ENCODE data around the gene SSX5. TPM values are rescaled to one million over a fixed set of nuclear protein-coding genes. Genes with fewer than 3 reads are reported as not detected.
"Not testable (repeated sequence)": the region's sequence is repeated elsewhere in the genome, so short reads cannot be mapped to it uniquely, and the experiment has no call there.

The SSX5 gene
- not detected for total RNA-seq

- Mint-ChIP-seq H3K36me3 (no peaks in the 10 kb centered on the region), H3K4me3 (no peak within 1 kb of the TSS), H3K9me3 (no peaks in the 10 kb centered on the region), H3K27me3 (no peaks in the 10 kb centered on the region), H3K4me1 (no peaks in the 10 kb centered on the region), H3K27ac (no peak within 1 kb of the TSS)
- DNase-seq: no peak
- POLR2A ChIA-PET: no interaction called here
- no peak for ATAC-seq (ENCODE audit: low read depth)
Measured at GRCh38 chrX:48196745-48197201, at the start of gene SSX5. Gene SSX5, minus strand, starts transcription at chrX:48196795. Its CDS starts 1,437 bp downstream, at chrX:48195358.

GRCh38 chrX:48224196-48224595, 27.6 kb upstream of the SSX5 start:
- POLR2A ChIA-PET; H3K27ac Mint-ChIP-seq; H3K27me3 Mint-ChIP-seq; ATAC-seq (ENCODE audit: low read depth); H3K4me3 Mint-ChIP-seq; DNase-seq; H3K36me3 Mint-ChIP-seq; H3K9me3 Mint-ChIP-seq; H3K4me1 Mint-ChIP-seq: not testable (repeated sequence)

GRCh38 chrX:48214341-48214740, 17.7 kb upstream of the SSX5 start:
- H3K36me3 Mint-ChIP-seq; H3K9me3 Mint-ChIP-seq; POLR2A ChIA-PET; H3K4me3 Mint-ChIP-seq; H3K4me1 Mint-ChIP-seq; DNase-seq; ATAC-seq (ENCODE audit: low read depth); H3K27ac Mint-ChIP-seq; H3K27me3 Mint-ChIP-seq: not testable (repeated sequence)

GRCh38 chrX:48190024-48190423, 6.6 kb downstream of the SSX5 start:
- H3K27me3 Mint-ChIP-seq; H3K27ac Mint-ChIP-seq; H3K36me3 Mint-ChIP-seq; H3K4me3 Mint-ChIP-seq; H3K9me3 Mint-ChIP-seq; H3K4me1 Mint-ChIP-seq; ATAC-seq (ENCODE audit: low read depth); DNase-seq; POLR2A ChIA-PET: not testable (repeated sequence)

GRCh38 chrX:48181882-48182281, 14.7 kb downstream of the SSX5 start:
- H3K36me3 Mint-ChIP-seq; DNase-seq; H3K9me3 Mint-ChIP-seq; H3K4me3 Mint-ChIP-seq; H3K27ac Mint-ChIP-seq; ATAC-seq (ENCODE audit: low read depth); POLR2A ChIA-PET; H3K4me1 Mint-ChIP-seq; H3K27me3 Mint-ChIP-seq: not testable (repeated sequence)

GRCh38 chrX:48180811-48181210, 15.8 kb downstream of the SSX5 start:
- Mint-ChIP-seq H3K27ac (no peak overlapping the region), H3K4me1 (no peaks in the 10 kb centered on the region), H3K9me3 (no peaks in the 10 kb centered on the region), H3K36me3 (no peaks in the 10 kb centered on the region), H3K27me3 (no peaks in the 10 kb centered on the region), H3K4me3 (no peak overlapping the region)
- no peak for DNase-seq
- POLR2A ChIA-PET: no interaction called here
- no peak for ATAC-seq (ENCODE audit: low read depth)

GRCh38 chrX:48179691-48180090, 16.9 kb downstream of the SSX5 start:
- POLR2A ChIA-PET: no interaction called here
- DNase-seq (no peak), ATAC-seq (ENCODE audit: low read depth) (no peak)
- Mint-ChIP-seq H3K36me3 (no peaks in the 10 kb centered on the region), H3K9me3 (no peaks in the 10 kb centered on the region), H3K27me3 (no peaks in the 10 kb centered on the region), H3K4me1 (no peaks in the 10 kb centered on the region), H3K27ac (no peak overlapping the region), H3K4me3 (no peak overlapping the region)

- H3K27ac Mint-ChIP-seq; H3K9me3 Mint-ChIP-seq; H3K4me1 Mint-ChIP-seq; H3K27me3 Mint-ChIP-seq; H3K36me3 Mint-ChIP-seq; POLR2A ChIA-PET; ATAC-seq (ENCODE audit: low read depth); DNase-seq; H3K4me3 Mint-ChIP-seq: not testable (repeated sequence)
Measured at GRCh38 chrX:48166322-48166721, 30.3 kb downstream of the SSX5 start.

- no peaks in the 10 kb centered on the region for H3K9me3 Mint-ChIP-seq
- H3K27ac Mint-ChIP-seq: no peak overlapping the region
- no peaks in the 10 kb centered on the region for H3K36me3 Mint-ChIP-seq
- DNase-seq (no peak), ATAC-seq (ENCODE audit: low read depth) (no peak)
- H3K4me1 Mint-ChIP-seq: no peaks in the 10 kb centered on the region
- no peak overlapping the region for H3K4me3 Mint-ChIP-seq
- no peaks in the 10 kb centered on the region for H3K27me3 Mint-ChIP-seq
- POLR2A ChIA-PET: no interaction called here
Measured at GRCh38 chrX:48165241-48165640, 31.4 kb downstream of the SSX5 start.

- no peak overlapping the region for H3K4me3 Mint-ChIP-seq
- no peak for DNase-seq
- no peak overlapping the region for H3K27ac Mint-ChIP-seq
- ATAC-seq (ENCODE audit: low read depth): no peak
- POLR2A ChIA-PET: no interaction called here
- H3K36me3 Mint-ChIP-seq: no peaks in the 10 kb centered on the region
- H3K4me1 Mint-ChIP-seq: no peaks in the 10 kb centered on the region
- peaks cover 2% of the 10 kb centered on the region for H3K27me3 Mint-ChIP-seq
- H3K9me3 Mint-ChIP-seq: no peaks in the 10 kb centered on the region
Measured at GRCh38 chrX:48156014-48156413, 40.6 kb downstream of the SSX5 start.

GRCh38 chrX:48154796-48155195, 41.8 kb downstream of the SSX5 start:
- POLR2A ChIA-PET: interaction anchor here (0.6 kb wide), 1 partner anchor 33 kb away, joined by 4 read pairs; no protein-coding TSS in a partner anchor
- DNase-seq: no peak
- Mint-ChIP-seq H3K27me3 (no peaks in the 10 kb centered on the region), H3K27ac (no peak overlapping the region), H3K9me3 (no peaks in the 10 kb centered on the region), H3K36me3 (no peaks in the 10 kb centered on the region), H3K4me3 (no peak overlapping the region), H3K4me1 (no peaks in the 10 kb centered on the region)
- no peak for ATAC-seq (ENCODE audit: low read depth)

- Mint-ChIP-seq H3K9me3 (no peaks in the 10 kb centered on the region), H3K27ac (no peak overlapping the region), H3K4me3 (no peak overlapping the region), H3K4me1 (no peaks in the 10 kb centered on the region), H3K27me3 (no peaks in the 10 kb centered on the region), H3K36me3 (no peaks in the 10 kb centered on the region)
- POLR2A ChIA-PET: no interaction called here
- no peak for ATAC-seq (ENCODE audit: low read depth)
- DNase-seq: no peak
Measured at GRCh38 chrX:48153769-48154168, 42.8 kb downstream of the SSX5 start.

- H3K36me3 Mint-ChIP-seq, H3K4me1 Mint-ChIP-seq, POLR2A ChIA-PET, DNase-seq, H3K9me3 Mint-ChIP-seq, H3K27me3 Mint-ChIP-seq: not testable (repeated sequence)
- H3K27ac Mint-ChIP-seq: peak overlapping the region; percentile 51
- peak overlapping the region; percentile 52 for H3K4me3 Mint-ChIP-seq
- peak; percentile 40 for ATAC-seq (ENCODE audit: low read depth)
Measured at GRCh38 chrX:48142697-48143096, 53.9 kb downstream of the SSX5 start.

GRCh38 chrX:48141810-48142508, 54.6 kb downstream of the SSX5 start:
- H3K27ac Mint-ChIP-seq, H3K4me1 Mint-ChIP-seq, POLR2A ChIA-PET, DNase-seq, H3K9me3 Mint-ChIP-seq, H3K27me3 Mint-ChIP-seq, H3K4me3 Mint-ChIP-seq, H3K36me3 Mint-ChIP-seq: not testable (repeated sequence)
- peak; percentile 85 for ATAC-seq (ENCODE audit: low read depth)

GRCh38 chrX:48139076-48139475, 57.5 kb downstream of the SSX5 start:
- H3K4me3 Mint-ChIP-seq; H3K27me3 Mint-ChIP-seq; H3K4me1 Mint-ChIP-seq; ATAC-seq (ENCODE audit: low read depth); POLR2A ChIA-PET; H3K27ac Mint-ChIP-seq; DNase-seq; H3K9me3 Mint-ChIP-seq; H3K36me3 Mint-ChIP-seq: not testable (repeated sequence)
